HG03565 (cell line): ENCODE results near the gene SF3B3.
"Not testable (repeated sequence)": the region's sequence is repeated elsewhere in the genome, so short reads cannot be mapped to it uniquely, and the experiment has no call there.

Experiments
- ATAC-seq: cut with Tn5 transposase; IDR thresholded peaks from one replicate; pipeline ENCODE4 v1.9.1; 2021; ENCODE audit warnings: mild to moderate bottlenecking, moderate library complexity; ENCODE audit not compliant: unreplicated experiment

The SF3B3 gene

GRCh38 chr16:70611785-70612303, 88.2 kb downstream of the SF3B3 start:
- no peak for ATAC-seq

- ATAC-seq: no peak
Observed at GRCh38 chr16:70612931-70613330, 89.3 kb downstream of the SF3B3 start.

- ATAC-seq: no peak
Observed at GRCh38 chr16:70614208-70614951, 90.8 kb downstream of the SF3B3 start.

DNA sequence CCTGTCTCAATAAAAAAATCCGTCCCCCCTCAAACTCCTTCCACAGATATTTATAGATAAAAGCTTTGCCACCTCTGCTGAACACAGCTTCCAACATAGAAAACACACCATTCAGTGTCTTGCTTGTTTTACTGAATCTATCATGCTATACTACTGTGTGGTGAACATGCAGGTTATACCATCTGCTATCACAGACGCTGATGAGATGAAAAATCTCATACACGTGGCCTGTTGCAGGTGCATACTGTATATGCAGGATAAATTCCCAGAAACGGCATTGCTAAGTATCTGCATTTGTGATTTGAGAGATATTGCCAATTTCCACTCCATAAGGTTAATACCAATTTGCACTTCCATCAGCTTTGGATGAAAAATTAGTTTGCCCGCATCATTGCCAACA, 92.3 kb downstream of the SF3B3 start:
- ATAC-seq: no peak

DNA sequence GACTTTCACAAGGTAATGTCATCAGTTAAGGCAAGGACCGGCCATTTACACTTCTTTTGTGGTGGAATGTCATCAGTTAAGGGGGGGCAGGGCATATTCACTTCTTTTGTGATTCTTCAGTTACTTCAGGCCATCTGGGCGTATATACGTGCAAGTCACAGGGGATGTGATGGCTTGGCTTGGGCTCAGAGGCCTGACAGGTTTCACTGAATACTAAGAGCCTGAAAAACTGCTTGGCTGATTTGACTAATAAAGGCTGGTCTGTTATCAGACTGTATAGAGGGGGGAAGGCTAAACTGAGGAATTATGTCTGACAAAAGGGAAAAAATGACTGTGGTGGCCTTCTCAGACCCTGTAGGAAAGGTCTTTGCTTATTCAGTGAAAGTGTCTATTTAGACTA, 98.2 kb downstream of the SF3B3 start:
- ATAC-seq: not testable (repeated sequence)
